GM18499 (cell line): Measurements from ENCODE around the gene ECT2.
"Not testable (repeated sequence)": the region's sequence is repeated elsewhere in the genome, so short reads cannot be mapped to it uniquely, and the experiment has no call there.

Source experiments
- ATAC-seq: cut with Tn5 transposase; IDR thresholded peaks from one replicate; pipeline ENCODE4 v1.9.1; 2021; ENCODE audit warnings: moderate number of reproducible peaks; ENCODE audit not compliant: insufficient read depth, unreplicated experiment

The ECT2 gene

GRCh38 chr3:172848910-172849309 lies 98.4 kb downstream of the ECT2 start:
- ATAC-seq = no peak

GRCh38 chr3:172853005-172853404 lies 102.5 kb downstream of the ECT2 start:
- ATAC-seq = no peak

GRCh38 chr3:172853921-172854666 lies 103.6 kb downstream of the ECT2 start:
- ATAC-seq = no peak

- ATAC-seq = no peak
Observed at GRCh38 chr3:172855037-172855436, 104.5 kb downstream of the ECT2 start.

GRCh38 chr3:172856795-172857742 lies 106.5 kb downstream of the ECT2 start:
- no peak for ATAC-seq

GRCh38 chr3:172859041-172859440 lies 108.5 kb downstream of the ECT2 start:
- ATAC-seq = no peak

GRCh38 chr3:172866726-172867350 lies 116.3 kb downstream of the ECT2 start:
- ATAC-seq = not testable (repeated sequence)

GRCh38 chr3:172868582-172869200 lies 118.2 kb downstream of the ECT2 start:
- ATAC-seq = no peak

GRCh38 chr3:172869368-172869771 lies 118.8 kb downstream of the ECT2 start:
- no peak for ATAC-seq

- no peak for ATAC-seq
Observed at GRCh38 chr3:172869784-172870518, 119.4 kb downstream of the ECT2 start.
